Activated T-cell treated with anti-CD3 and anti-CD28 coated beads for 4 hours (primary cell): ENCODE results near the gene PITPNC1.
"Not testable (repeated sequence)": the region's sequence is repeated elsewhere in the genome, so short reads cannot be mapped to it uniquely, and the experiment has no call there.

Source experiments
- DNase-seq: peaks from one replicate; pipeline ENCODE4 v3.0.0-alpha.2; 2020

PITPNC1 gene

GRCh38 chr17:67635681-67636080, 258.6 kb downstream of the PITPNC1 start:
- DNase-seq, result no peak

GRCh38 chr17:67636312-67636711, 259.2 kb downstream of the PITPNC1 start:
- no peak for DNase-seq

GRCh38 chr17:67636834-67637520, 259.9 kb downstream of the PITPNC1 start:
- DNase-seq, result no peak

- no peak for DNase-seq
Measured at GRCh38 chr17:67637901-67638641, 261.0 kb downstream of the PITPNC1 start.

- DNase-seq, result no peak
Measured at GRCh38 chr17:67638871-67639270, 261.8 kb downstream of the PITPNC1 start.

GRCh38 chr17:67639555-67639954, 262.5 kb downstream of the PITPNC1 start:
- DNase-seq, result no peak

GRCh38 chr17:67639979-67640378, 262.9 kb downstream of the PITPNC1 start:
- no peak for DNase-seq

GRCh38 chr17:67642488-67642887, 265.4 kb downstream of the PITPNC1 start:
- DNase-seq, result no peak

- DNase-seq, result no peak
Measured at GRCh38 chr17:67644061-67644460, 267.0 kb downstream of the PITPNC1 start.

- DNase-seq, result not testable (repeated sequence)
Measured at GRCh38 chr17:67645195-67645594, 268.1 kb downstream of the PITPNC1 start.

- no peak for DNase-seq
Measured at GRCh38 chr17:67646472-67646871, 269.4 kb downstream of the PITPNC1 start.

GRCh38 chr17:67647482-67647881, 270.4 kb downstream of the PITPNC1 start:
- DNase-seq, result no peak

- no peak for DNase-seq
Measured at GRCh38 chr17:67648032-67648905, 271.2 kb downstream of the PITPNC1 start.

- not testable (repeated sequence) for DNase-seq
Measured at GRCh38 chr17:67648906-67649295, 271.8 kb downstream of the PITPNC1 start.

GRCh38 chr17:67649891-67650290, 272.8 kb downstream of the PITPNC1 start:
- no peak for DNase-seq

- DNase-seq, result not testable (repeated sequence)
Measured at GRCh38 chr17:67651218-67651579, 274.1 kb downstream of the PITPNC1 start.

- DNase-seq, result no peak
Measured at GRCh38 chr17:67652433-67652832, 275.4 kb downstream of the PITPNC1 start.

- DNase-seq, result no peak
Measured at GRCh38 chr17:67655478-67656148, 278.5 kb downstream of the PITPNC1 start.

GRCh38 chr17:67656494-67657203, 279.6 kb downstream of the PITPNC1 start:
- no peak for DNase-seq

- no peak for DNase-seq
Measured at GRCh38 chr17:67657596-67657995, 280.5 kb downstream of the PITPNC1 start.

- no peak for DNase-seq
Measured at GRCh38 chr17:67658265-67658664, 281.2 kb downstream of the PITPNC1 start.

- no peak for DNase-seq
Measured at GRCh38 chr17:67659028-67659427, 281.9 kb downstream of the PITPNC1 start.
